ENCODE data around the gene KNSTRN.

DNA sequence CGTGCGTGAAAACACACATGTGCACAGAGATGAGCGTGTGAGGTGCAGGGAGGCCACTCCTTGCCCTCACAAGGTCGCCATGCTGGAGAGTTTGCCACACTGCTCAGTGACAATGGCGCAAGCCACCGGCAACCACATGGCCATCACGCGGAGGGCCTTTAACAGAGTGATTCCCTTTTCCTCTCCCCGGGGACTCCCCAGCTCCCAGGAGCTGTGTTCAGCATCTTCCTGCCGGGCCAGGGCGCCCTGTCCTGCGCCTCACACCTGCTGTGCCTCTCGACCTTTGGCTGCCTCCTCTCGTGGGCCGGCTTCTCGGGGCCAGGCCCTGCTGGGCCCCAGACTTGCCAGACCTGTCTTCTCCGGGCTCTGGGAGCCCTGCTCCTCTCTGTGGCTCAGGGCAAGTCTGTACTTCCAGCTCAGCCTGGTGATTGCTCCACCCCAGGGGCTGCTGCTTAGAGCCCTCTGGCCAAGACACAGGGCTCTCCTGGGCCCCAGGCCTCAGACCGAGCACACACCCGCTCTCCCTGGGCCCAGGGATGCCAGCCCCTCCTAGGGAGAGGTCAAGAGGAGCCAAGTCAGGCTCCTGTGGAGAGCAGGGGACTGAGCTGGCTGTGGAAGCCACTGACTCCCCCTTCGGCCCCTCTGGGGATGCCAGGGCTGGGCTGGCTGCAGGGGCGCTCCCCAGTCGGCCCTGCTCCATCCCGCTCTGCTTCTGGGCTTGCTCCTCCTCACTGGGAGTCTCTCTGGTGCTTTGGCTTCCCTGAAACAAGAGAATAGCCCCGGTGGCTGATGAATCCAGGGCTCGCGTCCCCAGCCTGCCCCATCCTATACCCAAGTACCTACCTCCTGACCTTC lies 47.4 kb upstream of the KNSTRN start:
- TF ChIP-seq CTCF (IDR thresholded peaks at IDR 0.05) (no peak), POLR2A (IDR thresholded peaks at IDR 0.05) (no peak)
